Ureter (tissue), 1 donor: ENCODE results near the gene MT1G. TPM values are rescaled to one million over a fixed set of nuclear protein-coding genes. Genes with fewer than 3 reads are reported as not detected.
A peak's percentile ranks its signal among the peaks of the same experiment; 100 is the strongest.
"Not testable (repeated sequence)": the region's sequence is repeated elsewhere in the genome, so short reads cannot be mapped to it uniquely, and the experiment has no call there.

Experiments
- DNase-seq: peaks from one replicate; pipeline ENCODE4 v3.0.0-alpha.2; 2020; ENCODE audit warnings: low spot score
- total RNA-seq: library from RNA; stranded (reverse); gene quantifications from one replicate; pipeline ENCODE4 v1.2.4, GENCODE V29; 2023
- donor health status: DM: yes; HTN: yes; CAD: no.

MT1G gene
- 2.9 TPM for total RNA-seq

DNA sequence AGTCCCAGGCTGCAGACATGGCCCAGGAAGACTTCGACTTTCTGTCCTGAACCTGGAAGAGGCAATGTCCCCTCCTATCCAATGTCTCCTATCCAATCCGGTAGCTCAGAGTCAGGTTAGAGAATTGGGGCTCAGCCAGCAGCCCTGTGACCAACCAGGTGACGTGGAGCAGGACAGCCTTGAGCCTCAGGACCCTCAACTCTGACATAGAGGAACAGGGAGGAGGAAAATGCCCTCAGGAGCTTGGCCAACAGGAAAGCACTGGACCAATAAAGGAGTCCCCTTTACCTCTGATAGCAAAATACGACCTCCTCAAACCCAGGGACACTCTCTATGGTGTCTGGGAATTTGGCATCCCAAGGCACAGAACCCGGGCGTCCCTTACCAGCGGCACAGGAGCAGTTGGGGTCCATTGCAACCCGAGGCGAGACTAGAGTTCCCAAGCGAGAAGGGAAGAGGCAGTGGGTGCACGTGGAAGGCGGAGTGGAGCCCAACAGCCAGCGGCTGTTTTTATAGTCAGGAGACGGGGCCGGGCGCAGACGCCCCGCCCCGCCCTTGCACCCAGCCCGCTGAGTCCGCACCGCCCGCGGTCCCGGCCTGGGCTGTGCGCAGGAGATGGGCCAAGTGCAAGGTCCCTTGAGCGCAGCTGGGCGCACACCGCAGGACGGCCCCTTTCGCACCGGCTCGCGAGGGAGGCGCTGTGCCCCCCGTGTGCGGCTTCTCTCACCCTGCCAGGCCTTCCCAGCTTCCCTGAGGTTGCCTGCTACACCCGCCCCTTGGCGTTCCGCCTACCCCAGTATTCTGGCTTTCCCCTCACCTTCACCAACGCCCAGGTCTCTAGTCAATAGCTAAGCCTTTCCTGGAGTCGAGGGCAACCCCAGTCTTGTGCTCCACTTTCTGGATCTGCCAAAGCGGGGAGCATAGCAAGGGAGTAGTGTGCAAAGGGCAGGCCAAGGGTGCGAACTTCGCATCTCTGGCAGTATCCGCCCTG, at the start of gene MT1G:
MT1G (minus strand) TSS at position 485 of the 991 bp plus-strand sequence; CDS start at position 413, 72 bp downstream.
- DNase-seq, result peak; percentile 52

DNA sequence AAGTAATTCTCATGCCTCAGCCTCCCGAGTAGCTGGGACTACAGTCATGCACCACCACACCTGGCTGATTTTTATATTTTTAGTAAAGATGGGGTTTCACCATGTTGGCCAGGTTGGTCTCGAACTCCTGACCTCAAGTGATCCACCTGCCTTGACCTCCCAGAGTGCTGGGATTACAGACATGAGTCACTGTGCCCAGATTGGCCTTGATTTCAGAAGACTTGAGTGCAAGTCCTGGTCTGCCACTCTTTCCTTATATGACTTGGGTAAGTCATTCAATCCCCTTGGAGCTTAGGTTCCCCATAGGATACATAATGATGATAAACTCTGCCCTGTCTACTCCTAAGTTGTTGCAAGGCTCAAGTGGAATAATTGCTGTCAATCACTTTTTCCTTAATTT, 49.7 kb upstream of the MT1G start:
- not testable (repeated sequence) for DNase-seq

DNA sequence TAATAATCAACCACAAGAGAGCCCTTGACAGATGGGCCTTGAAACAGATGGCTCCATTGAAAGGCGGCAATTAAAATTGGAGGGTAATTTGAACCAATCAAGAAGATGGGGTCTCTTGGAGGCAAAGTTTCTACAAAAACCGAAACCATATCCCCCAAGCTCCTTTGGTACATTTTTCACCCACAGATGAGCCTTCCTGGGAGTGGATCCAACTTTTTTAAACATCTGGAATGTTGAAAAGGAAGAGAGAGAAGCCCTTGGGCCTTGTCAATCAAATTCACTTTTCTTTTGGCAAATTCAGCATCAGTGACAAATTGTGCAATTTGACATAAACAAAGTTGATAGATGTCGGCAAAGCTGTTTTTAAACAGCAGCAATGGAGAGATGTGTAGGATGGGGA, 48.9 kb upstream of the MT1G start:
- no peak for DNase-seq

DNA sequence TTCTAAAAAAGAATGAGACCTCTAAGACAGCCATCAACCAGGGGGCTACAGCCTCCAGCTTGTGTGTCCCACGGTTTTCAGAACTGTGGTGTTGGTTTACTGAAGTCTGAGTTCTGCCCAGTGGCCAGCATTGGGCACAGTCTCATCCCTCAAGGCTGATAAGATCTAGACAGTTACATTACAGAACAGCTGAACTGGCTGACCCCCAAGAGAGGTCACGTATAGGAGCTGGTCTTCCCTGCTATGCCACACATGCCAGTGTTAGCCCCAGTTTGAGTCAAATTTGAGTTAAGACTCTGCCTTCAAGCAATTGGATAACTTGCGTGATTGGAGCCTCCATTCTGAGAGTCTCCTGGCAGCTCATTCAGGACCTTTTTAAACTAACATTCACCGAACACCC, 47.3 kb upstream of the MT1G start:
- DNase-seq, result no peak

DNA sequence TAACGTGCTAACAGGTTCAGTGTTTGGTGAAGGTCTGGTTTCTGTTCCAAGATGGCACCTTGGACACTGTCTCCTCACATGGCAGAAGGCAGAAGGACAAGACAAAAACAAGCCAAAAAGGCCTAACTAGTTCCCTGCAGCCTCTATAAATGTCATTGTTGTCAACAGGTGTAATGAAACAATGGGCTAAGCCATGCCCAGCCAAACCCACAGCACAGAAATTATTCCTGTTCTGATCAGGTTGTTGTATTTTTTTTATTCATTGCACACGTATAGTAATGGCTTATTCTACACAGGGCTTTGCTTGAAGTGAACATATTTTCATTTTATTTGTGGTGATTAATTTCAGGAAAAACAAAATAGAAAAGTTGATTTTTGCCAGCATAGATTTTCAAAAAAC, 45.9 kb upstream of the MT1G start:
- DNase-seq, result no peak

DNA sequence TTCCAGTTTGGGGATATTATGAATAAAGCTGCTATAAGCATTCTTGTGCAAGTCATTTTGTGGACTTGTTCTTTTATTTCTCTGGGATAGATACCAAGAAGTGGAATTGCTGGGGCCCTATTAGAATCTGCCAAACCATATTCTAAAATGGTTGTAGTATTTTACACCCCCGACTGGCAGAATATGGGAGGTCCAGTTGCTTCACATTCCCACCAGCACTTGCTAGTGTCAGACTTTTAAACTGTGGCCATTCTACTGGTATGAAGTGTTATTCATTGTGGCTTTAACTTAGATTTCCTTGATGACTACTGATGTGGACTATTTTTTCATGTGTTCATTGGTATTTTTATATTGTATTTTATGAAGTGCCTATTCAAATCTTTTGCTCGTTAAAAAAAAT, 44.0 kb upstream of the MT1G start:
- DNase-seq, result no peak

DNA sequence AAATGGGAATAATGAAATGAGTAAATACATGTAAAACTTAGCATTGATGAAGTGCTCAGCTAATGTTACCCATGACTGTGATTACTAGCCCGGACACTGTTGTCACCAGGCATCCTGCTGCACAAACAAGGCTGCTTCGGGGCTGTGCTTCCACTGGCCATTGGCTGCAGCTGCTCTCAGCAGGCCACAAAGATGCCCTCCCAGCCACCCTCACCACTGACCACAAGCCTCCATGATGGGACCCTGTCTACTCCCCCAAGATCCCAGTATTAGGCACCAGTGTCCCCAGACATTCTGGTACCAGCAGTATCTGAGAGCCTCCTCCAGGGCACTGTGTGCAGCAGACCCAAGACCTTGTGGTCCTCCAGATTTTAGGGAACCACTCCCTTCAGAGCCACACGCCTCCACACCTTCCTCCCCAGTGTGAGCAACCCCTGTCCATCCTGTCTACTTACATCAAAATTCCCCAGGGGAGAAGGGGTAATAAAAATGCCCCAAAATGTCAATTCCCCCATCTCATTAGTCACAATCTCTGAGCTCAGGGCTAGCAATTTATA, 42.4 kb upstream of the MT1G start:
- DNase-seq, result no peak

DNA sequence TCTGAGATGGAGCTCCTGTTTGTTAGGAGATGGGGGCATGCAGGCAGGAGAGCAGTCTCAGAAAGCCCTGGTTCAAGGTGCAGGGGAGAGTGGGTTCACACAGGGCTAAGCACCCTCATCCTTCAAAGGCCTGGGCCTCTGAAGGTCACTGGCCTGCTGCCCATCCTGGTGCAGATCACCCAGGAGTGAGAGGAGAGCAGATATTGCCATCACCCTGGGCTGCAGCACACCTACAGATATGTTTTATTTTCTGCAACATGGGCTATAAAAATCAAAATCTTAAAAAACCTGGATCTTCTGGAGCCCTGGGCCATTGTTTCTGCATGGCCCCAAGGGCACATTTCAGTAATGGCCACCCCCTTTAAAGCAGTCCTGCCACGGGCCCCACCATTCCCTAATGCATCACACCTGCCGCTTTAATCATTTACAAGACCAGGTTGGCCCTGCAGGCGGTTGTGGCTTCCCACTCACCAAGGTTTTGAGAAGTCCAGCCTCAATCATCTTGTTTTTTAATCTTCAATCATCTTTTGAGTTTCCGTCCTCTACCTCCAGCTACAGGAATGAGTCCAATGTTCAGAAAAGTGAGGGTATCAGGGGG, 41.7 kb upstream of the MT1G start:
- DNase-seq, result no peak

DNA sequence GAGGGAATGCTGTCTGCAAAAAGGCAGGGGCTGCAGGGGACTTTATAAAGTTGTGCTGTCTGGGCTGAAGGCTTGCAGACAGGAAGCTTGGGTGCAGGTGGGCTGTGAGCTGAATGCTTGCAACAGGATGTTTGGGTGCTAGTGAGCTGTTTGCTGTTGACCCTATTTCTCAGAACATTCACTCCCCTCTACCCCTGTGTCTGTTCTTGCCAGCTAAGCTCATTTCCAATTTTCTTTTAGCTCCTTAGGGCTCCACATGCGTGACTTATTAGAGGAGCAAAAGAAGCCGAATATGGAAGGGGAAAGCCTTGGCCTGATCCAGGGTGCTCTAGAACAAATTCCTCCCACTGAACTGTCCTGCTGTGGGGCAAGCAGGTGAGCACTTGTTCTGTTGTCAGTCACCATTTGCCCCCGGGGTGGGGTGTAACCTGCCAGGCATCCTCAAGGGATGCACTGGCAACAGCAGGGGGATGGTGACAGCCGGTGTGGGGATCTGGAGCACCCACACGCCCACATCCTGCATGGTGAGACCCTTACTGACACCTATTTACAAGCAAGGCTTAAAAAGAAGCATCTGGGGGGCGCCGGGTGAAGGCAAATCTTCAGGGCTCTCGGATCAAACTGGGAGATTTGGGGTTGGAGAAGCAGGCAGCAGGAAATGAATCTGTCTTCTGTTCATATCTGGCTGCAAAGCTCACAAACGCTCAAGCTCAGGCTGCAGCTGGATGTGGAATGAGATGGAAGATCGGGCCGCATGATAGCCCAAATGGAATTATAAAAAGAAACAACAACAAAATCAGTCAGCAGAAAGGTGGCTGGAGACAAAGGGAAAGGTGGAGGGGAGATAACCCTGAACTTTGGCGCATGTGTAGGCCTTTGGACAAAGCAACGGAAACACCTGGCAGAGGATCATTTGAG, 40.9 kb upstream of the MT1G start:
- no peak for DNase-seq

DNA sequence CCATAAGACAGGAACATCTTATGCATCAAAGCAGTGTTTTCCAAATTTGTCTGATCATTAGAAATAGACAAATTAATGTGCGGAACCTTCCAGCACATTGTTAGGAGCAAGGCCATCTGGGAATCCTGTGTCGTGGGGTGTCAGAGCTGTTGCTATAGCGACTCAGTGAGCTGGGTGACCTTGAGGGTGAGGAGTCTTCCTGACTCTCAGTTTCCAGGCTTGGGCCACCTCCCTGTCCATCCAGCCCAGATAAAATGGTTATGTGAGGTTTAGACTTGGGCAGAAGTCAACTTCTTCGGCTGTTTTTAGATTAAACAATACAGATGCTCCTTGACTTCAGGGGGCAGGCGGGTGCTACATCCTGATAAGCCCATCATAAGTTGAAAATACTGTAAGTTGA, 35.0 kb upstream of the MT1G start:
- DNase-seq, result no peak

DNA sequence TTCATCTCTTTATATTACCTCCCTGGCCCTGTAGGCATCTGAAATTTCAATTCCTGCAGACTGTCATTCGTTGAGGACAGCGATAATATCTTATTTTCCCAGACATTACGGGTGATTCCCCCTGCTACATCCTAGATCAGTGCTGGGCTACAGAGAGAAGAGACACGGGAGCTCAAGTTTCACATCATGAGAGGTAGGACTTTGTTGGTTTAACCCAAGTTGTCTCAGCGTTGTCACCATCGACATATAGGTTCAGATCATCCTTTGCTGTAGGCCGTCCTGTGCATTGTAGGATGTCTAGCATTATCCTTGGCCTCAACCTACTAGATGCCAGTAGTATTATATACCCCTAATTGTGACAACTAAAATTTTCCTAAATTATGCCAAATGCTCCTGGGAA, 33.7 kb upstream of the MT1G start:
- DNase-seq, result no peak

DNA sequence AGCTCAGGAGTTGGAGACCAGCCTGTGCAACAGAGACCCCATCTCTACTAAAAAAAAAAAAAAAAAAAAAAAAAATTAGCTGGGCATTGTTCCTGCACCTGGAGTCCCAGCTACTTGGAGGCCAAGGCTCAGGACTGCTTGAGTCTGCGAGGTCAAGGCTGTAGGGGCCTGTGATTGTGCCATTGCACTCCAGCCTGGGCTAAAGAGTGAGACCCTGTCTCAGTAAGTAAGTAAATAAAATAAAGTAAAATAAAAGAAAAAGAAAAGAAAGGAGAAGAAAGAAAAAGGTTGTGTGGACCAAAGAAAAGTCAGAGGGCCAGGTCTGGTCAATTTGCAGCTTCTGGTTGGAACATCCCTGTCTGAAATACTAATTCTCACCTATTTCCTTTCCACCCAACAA, 32.8 kb upstream of the MT1G start:
- no peak for DNase-seq

DNA sequence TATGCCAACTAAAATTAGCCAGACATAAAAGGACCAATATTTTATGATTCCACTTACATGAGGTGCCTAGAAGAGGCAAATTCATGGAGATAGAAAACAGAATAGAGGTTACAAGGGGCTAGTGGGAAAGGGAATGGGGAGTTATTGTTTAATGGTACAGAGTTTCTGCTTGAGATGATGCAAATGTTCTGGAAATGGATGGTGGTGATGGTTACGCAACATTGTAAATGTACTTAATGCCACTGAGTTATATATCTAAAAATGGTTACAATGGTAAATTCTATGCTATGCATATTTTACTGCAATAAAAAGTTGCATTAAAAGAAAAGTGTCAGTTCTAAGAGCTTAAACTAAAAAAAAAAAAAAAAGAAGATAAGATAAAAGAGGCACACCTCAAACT, 32.3 kb upstream of the MT1G start:
- DNase-seq, result no peak

DNA sequence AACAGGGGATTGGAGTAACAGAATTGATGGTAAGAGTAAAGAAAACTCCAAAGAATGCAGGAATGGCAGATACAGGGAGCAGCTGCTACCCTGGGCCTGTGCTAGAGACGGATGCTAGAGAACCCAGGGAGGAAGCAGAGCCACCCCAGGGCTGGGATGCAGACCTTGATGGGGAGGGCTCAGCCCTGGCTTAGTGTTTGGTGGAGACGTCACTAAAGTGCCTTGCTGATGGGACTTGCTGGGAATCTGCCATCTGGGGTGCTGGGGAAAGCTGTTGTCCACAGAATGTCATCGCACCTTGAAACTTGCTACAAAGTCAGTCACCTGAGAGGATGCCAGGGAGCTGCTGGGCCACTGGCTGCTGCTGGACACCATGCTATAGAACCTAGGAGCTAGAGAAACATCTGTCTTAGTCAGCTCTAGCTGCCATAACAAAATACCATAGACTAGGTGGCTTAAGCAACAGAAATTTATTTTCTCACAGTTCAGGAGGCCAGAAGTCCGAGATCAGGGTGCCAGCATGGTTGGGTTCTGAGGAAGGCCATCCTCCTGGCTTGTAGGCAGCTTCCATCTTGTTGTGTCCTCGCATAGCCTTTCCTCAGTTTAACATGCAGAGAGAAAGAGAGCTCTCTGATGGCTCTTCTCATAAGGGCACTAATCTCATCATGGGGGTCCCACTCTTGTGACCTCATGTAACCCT, 29.7 kb upstream of the MT1G start:
- no peak for DNase-seq

DNA sequence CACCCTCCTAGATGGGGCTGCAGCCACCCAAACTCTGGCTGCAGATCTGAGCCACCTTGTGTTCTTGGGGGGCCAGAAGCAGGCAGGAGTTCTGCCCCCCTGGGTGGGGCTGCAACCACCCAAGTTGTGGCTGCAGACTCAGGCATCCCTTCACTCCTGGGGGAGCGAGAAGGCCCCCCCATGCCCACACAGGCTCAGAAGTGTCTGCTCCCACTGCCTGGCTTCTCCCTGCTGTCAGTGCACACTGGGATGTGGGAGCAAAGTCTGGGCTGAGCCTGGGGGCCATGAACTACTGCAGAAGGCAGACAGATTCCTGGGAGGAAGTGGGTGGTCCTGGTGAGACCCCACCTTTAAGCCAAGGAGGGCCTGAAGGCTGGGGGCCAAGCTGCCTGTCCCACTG, 27.4 kb upstream of the MT1G start:
- DNase-seq, result no peak

DNA sequence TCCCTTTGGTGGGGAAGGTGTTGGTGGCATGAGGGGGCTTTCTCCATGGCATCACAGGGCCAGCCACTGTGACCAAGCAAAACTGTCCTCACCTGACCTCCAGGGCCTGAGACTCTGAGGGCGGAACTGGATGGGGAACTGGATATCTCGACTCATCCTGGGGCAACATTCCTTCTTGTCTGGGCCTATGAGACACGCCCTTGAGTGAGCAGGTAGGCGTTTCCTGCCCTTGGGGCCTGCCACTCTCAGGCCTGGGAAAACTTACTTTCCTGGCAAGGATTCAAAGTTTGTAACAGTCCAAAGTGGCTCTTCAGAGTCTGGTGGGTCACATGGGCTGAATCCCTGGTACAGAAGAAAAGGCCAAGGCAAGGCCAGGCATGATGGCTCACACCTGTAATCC, 24.0 kb upstream of the MT1G start:
- peak; percentile 57 for DNase-seq

DNA sequence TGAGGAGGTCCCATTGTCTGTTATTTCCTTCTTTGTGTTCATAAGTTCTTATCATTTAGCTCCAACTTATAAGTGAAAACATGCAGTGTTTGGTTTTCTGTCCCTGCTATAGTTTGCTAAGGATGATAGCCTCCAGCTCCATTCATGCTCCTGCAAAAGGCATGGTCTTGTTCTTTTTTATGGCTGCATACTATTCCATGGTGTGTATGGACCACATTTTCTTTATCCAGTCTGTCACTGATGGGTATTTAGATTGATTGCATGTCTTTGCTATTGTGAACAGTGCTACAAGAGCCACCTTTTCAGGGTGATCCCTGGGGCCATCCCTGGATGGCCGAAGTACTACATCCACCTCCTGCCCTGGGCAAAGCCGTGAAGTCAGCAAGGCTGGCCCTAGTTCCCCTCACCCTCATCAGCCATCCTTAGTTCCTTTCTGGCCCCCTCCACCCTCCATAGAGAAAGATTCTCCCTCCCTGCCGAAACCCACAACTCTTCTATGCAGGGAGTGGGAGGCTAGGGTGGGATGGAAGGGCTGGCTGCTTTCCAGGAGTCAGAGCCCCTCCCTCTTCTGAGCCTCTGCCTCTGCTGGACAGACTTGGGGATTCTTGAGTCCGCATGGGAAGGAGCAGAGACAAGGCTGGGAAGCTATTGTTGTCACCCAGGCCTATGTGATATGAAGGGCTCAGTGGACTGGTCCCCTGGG, 22.7 kb upstream of the MT1G start:
- DNase-seq, result no peak

DNA sequence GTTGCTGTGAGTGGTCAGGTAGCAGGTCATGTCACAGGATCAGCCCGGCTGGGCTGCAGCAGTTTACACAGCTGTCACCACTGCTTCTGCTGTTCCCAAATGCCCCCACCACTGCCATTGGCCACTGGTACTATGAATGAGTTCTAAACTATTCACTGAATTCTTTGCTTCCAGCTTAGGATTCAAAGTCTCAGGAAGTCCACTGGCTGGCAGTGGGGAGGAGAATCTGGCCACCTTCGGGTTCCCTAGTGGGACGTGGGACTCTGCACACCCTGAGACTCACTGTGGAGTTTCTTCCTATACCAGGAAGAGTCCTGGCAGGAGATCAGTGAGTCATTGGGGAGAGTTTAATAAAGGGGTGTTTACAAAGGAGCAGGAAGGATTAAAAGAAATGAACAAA, 21.3 kb upstream of the MT1G start:
- no peak for DNase-seq

DNA sequence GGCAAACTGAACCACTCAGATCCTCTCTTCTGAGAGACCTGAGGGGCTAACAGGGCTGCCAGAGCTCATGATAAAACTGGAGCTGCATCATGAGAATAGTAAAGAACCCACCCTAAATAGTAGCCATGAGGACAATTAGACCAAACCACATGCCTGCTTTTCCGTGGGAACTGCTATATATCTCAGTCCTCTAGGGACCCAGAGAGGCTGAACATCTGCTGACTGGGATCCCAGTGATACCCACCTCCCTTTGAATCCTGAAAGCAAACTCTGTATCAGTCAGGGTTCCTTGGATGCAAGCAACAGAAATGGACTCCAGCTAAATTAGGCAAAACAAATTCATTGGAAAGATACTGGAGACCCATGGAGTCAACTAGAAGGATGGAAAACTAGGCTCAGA, 20.9 kb upstream of the MT1G start:
- DNase-seq, result no peak

DNA sequence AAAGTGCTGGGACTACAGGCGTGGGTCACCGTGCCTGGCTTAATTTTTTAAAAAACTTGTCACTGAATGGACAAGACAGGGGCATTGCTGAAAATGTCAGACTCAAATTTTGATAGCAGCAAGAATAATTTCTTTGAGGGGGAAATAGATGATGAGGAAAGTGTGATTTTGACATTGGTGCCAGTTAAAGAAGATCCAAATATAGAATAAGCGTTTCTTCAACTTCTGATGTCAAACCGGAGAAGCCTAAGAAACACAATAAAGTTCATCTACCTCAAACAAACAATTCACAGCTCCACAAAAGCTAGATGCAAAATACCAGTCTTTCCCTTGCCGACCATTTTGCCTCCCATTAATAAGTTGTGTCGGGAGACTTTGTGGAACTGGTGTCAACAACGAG, 18.9 kb upstream of the MT1G start:
- DNase-seq, result no peak
